ENCODE results near the gene RMND5B.

- no peak for TF ChIP-seq USF1 (IDR thresholded peaks at IDR 0.05; ENCODE audit: borderline replicate concordance, low read depth)
- TF ChIP-seq CTCF (IDR thresholded peaks at IDR 0.05) = no peak
- TF ChIP-seq REST (IDR thresholded peaks at IDR 0.05; ENCODE audit: low read depth, low read length) = no peak
- no peak for TF ChIP-seq RAD21 (IDR thresholded peaks at IDR 0.05; ENCODE audit: low read length)
- no peak for TF ChIP-seq MAX (IDR thresholded peaks at IDR 0.05; ENCODE audit: low read depth)
- no peak for TF ChIP-seq MXI1 (IDR thresholded peaks at IDR 0.05; ENCODE audit: low read depth, low read length)
- TF ChIP-seq NRF1 (IDR thresholded peaks at IDR 0.05; ENCODE audit: low read depth, low read length) = no peak
- TF ChIP-seq SMC3 (IDR thresholded peaks at IDR 0.05; ENCODE audit: low read depth, low read length) = no peak
- TF ChIP-seq IRF3 (IDR thresholded peaks at IDR 0.05; ENCODE audit: low read depth, low read length) = no peak
- TF ChIP-seq RFX5 (IDR thresholded peaks at IDR 0.05; ENCODE audit: low read length) = no peak
Observed at GRCh38 chr5:178116143-178116885, 14.5 kb upstream of the RMND5B start.
